ENCODE data around the gene LDB1. TPM values are rescaled to one million over a fixed set of nuclear protein-coding genes. Genes with fewer than 3 reads are reported as not detected.

The LDB1 gene
- total RNA-seq, 4 donors from 2014 or later = 49.8 to 67.3 (median 54.8) TPM

DNA sequence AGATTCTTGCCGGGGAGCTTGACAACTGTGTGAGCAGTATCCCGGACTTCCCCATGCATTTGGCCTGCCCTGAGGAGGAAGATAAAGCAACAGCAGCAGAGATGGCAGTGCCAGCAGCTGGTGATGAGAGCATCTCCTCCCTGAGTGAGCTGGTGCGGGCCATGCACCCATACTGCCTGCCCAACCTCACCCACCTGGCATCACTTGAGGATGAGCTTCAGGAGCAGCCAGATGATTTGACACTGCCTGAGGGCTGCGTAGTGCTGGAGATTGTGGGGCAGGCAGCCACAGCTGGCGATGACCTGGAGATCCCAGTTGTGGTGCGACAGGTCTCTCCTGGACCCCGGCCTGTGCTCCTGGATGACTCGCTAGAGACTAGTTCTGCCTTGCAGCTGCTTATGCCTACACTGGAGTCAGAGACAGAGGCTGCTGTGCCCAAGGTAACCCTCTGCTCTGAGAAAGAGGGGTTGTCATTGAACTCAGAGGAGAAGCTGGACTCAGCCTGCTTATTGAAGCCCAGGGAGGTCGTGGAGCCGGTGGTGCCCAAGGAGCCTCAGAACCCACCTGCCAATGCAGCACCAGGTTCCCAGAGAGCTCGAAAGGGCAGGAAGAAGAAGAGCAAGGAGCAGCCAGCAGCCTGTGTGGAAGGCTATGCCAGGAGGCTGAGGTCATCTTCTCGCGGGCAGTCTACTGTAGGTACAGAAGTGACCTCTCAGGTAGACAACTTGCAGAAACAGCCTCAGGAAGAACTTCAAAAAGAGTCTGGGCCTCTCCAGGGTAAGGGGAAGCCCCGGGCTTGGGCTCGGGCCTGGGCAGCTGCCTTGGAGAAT is 19.3 kb upstream of the LDB1 start:
- intact Hi-C loops (cut with DNase I) = no loop called here
- TF ChIP-seq, protein P1, sequence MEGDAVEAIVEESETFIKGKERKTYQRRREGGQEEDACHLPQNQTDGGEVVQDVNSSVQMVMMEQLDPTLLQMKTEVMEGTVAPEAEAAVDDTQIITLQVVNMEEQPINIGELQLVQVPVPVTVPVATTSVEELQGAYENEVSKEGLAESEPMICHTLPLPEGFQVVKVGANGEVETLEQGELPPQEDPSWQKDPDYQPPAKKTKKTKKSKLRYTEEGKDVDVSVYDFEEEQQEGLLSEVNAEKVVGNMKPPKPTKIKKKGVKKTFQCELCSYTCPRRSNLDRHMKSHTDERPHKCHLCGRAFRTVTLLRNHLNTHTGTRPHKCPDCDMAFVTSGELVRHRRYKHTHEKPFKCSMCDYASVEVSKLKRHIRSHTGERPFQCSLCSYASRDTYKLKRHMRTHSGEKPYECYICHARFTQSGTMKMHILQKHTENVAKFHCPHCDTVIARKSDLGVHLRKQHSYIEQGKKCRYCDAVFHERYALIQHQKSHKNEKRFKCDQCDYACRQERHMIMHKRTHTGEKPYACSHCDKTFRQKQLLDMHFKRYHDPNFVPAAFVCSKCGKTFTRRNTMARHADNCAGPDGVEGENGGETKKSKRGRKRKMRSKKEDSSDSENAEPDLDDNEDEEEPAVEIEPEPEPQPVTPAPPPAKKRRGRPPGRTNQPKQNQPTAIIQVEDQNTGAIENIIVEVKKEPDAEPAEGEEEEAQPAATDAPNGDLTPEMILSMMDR (IDR thresholded peaks at IDR 0.05) = no peak
- no peak for TF ChIP-seq POLR2A (IDR thresholded peaks at IDR 0.05)
- Histone ChIP-seq H3K36me3 (peaks cover 45 to 47% of the 10 kb centered on the region in 2 donors), H3K4me1 (peaks cover 0 to 16% of the 10 kb centered on the region in 2 donors), H3K4me3 (replicated peaks in 1 of 3) (no peak overlapping the region), H3K27me3 (no peaks in the 10 kb centered on the region), H3K9me3 (no peaks in the 10 kb centered on the region), H3K27ac (no peak overlapping the region)
- 95 to 97% methylated on average over 12 to 13 of the region's 15 CpGs for WGBS, 2 donors
- DNase-seq = no peak

DNA sequence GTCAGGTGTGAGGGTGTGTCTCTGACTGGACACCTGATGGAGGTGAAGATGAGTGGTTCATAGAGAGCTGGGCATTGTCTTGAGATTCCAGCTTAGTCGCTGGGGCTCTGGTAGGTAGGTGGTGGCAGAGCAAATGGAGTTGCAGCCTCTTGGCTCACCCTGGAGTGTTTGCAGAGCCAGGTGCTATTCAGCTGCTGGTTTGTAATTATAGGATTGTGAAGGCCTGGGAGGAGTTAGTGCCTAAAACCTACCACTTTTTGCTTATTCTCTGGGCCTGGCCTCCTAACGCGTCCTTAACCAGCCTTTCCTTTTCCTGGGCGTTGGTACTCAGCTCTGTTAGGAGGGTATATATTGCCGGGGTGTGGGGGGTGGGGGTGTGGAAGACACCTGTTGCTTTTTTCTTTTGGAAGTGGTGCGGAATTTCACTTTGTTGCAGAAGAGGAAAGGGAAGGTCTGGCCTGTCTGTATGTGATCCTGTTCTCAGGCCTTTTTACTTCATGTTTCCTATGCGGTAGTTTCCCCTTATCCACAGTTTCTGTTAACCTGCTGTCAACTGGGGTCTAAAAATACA is 15.9 kb upstream of the LDB1 start:
- 81 to 86% methylated on average over 7 of the region's 7 CpGs for WGBS, 2 donors
- intact Hi-C loops (cut with DNase I) = no loop called here
- Histone ChIP-seq H3K36me3 (peaks cover 30 to 31% of the 10 kb centered on the region in 2 donors), H3K9me3 (no peaks in the 10 kb centered on the region), H3K4me3 (replicated peaks in 1 of 3) (no peak overlapping the region), H3K4me1 (peaks cover 8 to 24% of the 10 kb centered on the region in 2 donors), H3K27ac (no peak overlapping the region), H3K27me3 (no peaks in the 10 kb centered on the region)
- no peak for TF ChIP-seq POLR2A (IDR thresholded peaks at IDR 0.05)
- TF ChIP-seq, protein P1 (IDR thresholded peaks at IDR 0.05) = no peak
- no peak for DNase-seq

DNA sequence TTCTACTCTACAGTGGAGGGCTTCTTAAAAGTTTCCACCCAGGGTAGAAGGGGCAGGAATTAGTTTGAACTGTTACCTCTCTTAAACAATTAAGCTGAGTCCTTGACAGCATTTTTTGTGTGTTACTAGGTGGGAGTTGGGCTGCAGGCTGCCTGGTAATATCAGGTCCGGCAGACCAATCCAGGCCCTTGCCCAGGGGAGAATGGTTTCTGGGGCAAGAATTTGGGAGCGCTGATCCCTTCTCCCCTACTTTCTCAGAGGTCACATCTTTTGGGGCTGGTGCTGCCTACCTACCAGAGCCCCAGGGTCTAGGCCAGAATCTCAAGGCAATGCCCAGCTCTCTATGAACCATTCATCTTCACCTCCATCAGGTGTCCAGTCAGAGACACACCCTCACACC is 14.2 kb upstream of the LDB1 start:
- 57 to 92% methylated on average over 2 of the region's 2 CpGs for WGBS, 2 donors
- H3K4me3 ChIP-seq (replicated peaks in 1 of 3) = no peak overlapping the region

DNA sequence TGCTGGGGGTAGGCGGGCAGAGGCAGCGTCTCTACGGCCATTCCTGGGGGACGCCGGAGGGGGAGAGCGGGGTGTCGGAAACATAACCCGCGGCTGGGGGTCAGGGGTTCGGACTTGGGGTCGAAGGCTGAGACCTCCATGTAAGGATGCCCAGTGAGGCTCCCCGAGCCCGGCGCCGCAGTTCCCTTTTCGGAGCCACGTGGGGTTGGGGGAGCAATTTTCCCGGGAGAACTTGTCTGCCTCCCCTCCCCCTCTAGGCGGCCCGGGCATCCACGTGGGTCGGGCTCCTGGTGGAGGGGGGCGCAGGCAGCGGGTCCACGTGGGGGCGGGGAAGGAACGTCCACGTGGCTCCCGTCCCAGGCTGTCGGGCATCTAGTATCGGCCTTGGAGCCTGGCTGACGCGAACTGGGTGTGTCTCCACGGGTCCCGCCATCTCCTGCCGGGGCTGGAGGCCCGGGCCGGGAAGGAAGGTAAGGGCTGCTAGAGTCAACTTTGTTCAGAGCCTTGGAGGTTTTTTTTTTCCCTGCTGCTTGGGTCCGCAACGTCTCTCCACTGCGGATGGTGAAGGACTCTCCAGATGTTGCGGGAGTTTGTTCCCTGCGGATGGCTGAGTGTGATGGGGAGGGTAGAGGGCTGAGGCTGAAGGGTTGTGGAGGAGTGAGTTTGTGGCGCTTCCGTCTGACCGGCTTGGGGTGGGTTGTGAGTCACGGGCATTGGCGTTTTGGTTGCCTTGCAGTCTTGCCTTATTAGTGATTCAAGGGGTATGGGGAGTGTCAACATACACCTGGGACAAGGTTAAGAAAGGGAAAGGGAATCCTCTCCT is 13.4 kb upstream of the LDB1 start:
- Histone ChIP-seq H3K4me1 (peaks cover 8 to 24% of the 10 kb centered on the region in 2 donors), H3K4me3 (replicated peaks in 1 of 3) (peak overlapping the region; percentile 45 to 74 (median 67)), H3K9me3 (no peaks in the 10 kb centered on the region), H3K27ac (peak overlapping the region; percentile 5 to 88 (median 84)), H3K36me3 (peaks cover 6% of the 10 kb centered on the region in 2 donors), H3K27me3 (no peaks in the 10 kb centered on the region)
- no peak for TF ChIP-seq POLR2A (IDR thresholded peaks at IDR 0.05)
- TF ChIP-seq, protein P1 (IDR thresholded peaks at IDR 0.05) = no peak
- intact Hi-C loops (cut with DNase I) = no loop called here
- DNase-seq = peak; percentile 62 to 80
- 0 to 1% methylated on average over 28 to 34 of the region's 48 CpGs for WGBS, 2 donors

More for the DNA sequence above, 14.2 kb upstream of the LDB1 start:
- Histone ChIP-seq H3K36me3 (peaks cover 14% of the 10 kb centered on the region in 2 donors), H3K27ac (no peak overlapping the region), H3K4me1 (peaks cover 8 to 24% of the 10 kb centered on the region in 2 donors), H3K9me3 (no peaks in the 10 kb centered on the region), H3K27me3 (no peaks in the 10 kb centered on the region)
- intact Hi-C loops (cut with DNase I) = no loop called here
- TF ChIP-seq, protein P1 (IDR thresholded peaks at IDR 0.05) = no peak
- no peak for TF ChIP-seq POLR2A (IDR thresholded peaks at IDR 0.05)
- DNase-seq = no peak
